Glomerular endothelial cell (primary cell): ENCODE measurements around the gene TMEM95. TPM values are rescaled to one million over a fixed set of nuclear protein-coding genes. Genes with fewer than 3 reads are reported as not detected.
A peak's percentile ranks its signal among the peaks of the same experiment; 100 is the strongest.

ENCODE experiments used
- DNase-seq: peaks from one replicate; pipeline ENCODE4 v3.0.0-alpha.2; 2011; ENCODE audit warnings: low read depth, low spot score; ENCODE audit errors: extremely low read depth
- total RNA-seq: library from RNA; depleted of rRNA; stranded (reverse); fragments of >200 nt; gene quantifications from 2 replicates; pipeline ENCODE4 v1.2.3, GENCODE V29; 2015

TMEM95 gene
- total RNA-seq, 1 donor from 2014 or later = not detected

GRCh38 chr17:7398612-7399011, 43.7 kb downstream of the TMEM95 start:
- DNase-seq = no peak

- DNase-seq = no peak
Measured at GRCh38 chr17:7403043-7403726, 48.2 kb downstream of the TMEM95 start.

DNA sequence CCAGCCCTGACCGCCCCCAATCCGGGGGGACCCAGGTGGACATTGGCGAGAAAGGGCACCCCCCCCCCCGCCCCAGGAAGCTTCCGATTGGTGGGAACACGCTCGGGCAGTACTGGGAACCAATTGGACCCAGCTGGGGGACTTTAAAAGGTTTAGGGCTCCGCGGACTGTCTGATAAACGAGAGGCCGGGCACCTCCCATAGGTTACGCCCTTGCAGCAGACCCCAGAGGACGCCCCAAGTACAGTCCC, 48.7 kb downstream of the TMEM95 start:
- no peak for DNase-seq

DNA sequence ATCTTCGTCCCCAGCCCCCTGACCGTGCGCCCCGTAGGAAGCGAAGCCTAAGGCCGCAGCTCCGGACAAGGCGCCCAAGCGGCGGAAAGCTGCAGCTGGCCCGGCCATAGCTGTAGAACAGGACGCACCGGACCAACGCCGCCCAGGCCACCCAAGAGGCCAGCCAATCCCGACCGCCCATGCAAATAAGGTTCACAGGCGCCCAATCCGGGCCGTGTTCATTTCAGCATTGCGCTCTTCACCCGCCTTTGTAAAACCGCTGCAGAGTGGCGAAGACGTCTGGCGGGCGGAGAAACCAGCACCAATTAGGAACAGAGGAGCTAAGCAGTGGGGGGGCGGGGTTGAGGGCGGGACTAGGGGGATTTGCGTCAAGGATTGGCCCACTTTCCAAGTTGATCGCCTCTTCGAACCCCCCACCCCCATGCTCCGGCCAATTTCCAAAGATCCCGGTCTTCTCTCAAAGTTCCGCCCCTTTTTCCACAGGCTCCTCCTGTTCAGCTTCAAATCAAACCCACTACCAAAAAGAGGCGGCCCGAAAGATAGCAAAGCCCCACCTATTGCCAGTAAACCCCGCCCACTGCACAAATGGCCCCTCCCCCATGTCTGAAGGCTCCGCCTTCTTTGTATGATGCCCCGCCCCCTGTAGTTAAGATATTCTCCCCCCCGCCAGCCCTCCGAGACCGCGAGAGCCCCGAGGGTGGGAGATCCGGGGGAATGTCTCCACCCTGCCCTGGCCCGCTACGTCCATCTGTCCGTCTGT, 49.2 kb downstream of the TMEM95 start, which contains the start of gene TMEM256:
TSS of gene TMEM256 (minus strand) at position 121 of the 760 bp plus-strand sequence. CDS start at position 108, 13 bp downstream.
- peak; percentile 93 for DNase-seq

DNA sequence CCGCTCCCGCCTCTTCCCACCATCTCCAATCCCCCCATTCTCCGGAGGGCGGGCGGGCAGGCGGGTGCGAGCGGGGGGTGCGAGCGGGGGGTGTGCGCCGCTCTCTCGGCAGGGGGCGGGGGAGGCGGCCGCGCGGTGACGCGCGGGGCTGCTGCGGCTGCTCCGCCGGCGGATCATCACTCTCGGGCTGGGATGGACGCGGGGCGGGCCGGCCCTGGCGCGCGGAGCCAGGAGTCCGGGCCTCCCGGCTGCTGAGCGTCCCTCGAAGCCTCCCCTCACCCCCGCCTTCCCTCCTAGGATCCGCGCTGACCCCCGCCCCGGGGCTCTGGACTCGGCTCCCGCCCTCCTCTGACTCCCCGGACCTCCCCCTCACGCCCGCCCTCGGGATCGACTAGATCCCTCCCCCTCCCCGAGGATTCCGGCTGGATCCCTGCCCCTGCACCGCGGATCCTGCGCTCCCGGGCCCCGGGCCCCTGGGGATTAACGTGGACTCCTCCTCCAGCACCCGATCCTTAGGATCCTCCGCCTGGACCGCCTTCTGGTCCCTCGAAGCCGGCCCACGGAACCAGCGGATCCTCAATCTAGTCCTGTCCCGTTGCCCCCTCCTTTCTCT, 49.9 kb downstream of the TMEM95 start:
- DNase-seq = no peak

- DNase-seq = no peak
Measured at GRCh38 chr17:7405350-7406234, 50.6 kb downstream of the TMEM95 start.

DNA sequence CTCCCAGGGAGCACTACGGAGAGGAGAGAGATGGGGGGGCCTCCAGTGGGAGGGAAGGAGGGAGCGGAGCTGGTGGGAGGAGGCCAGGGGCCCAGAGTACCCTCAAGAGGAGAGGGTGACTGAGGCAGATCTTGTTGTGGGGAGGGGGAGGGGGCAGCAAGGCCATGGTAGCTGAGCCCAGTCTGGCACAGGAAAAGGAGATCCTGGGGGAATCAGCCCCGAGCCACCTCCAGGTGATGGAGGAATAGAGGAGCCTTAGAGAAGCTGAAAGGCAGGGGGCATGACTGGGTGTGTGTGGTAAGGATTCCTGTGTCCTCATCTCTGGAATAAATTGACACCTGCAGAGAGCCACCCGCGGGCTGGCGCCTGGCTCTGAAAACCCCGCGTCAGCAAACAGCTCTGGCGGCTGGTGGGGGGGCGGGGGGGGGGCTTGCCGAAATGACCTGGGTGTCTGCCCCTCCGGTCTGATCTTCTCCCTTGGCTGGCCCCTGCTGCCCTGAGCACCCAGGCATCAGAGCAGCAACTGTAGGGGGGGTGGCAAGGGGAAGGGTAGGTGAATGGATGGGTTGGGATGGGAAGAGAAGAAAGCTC, 51.4 kb downstream of the TMEM95 start:
- DNase-seq = no peak

Other genes with a start within 250 kb of the TMEM95 start
- not detected in 2 replicates for gene ASGR2, start 240.3 kb upstream of the TMEM95 start, total RNA-seq
- gene ASGR1, start 175.8 kb upstream of the TMEM95 start, total RNA-seq = 2.6 and 5.4 TPM in 2 replicates
- gene DLG4, start 135.3 kb upstream of the TMEM95 start, total RNA-seq = 10.8 and 22.3 TPM in 2 replicates
- gene ACADVL, start 135.2 kb upstream of the TMEM95 start, total RNA-seq = 252 and 369 TPM in 2 replicates
- 36.9 and 41.6 TPM in 2 replicates for gene DVL2, start 120.6 kb upstream of the TMEM95 start, total RNA-seq
- 42.9 and 53.0 TPM in 2 replicates for gene PHF23, start 115.7 kb upstream of the TMEM95 start, total RNA-seq
- gene GABARAP, start 112.7 kb upstream of the TMEM95 start, total RNA-seq = 548 and 565 TPM in 2 replicates
- gene CTDNEP1, start 103.4 kb upstream of the TMEM95 start, total RNA-seq = 55.4 and 73.5 TPM in 2 replicates
- 27.5 and 27.7 TPM in 2 replicates for gene ELP5, start 102.9 kb upstream of the TMEM95 start, total RNA-seq
- gene CLDN7, start 92.7 kb upstream of the TMEM95 start, total RNA-seq = 1.9 and 2.1 TPM in 2 replicates
- not detected in 2 replicates for gene SLC2A4, start 73.4 kb upstream of the TMEM95 start, total RNA-seq
- gene YBX2, start 60.5 kb upstream of the TMEM95 start, total RNA-seq = not detected in 2 replicates
- gene EIF5A, start 47.5 kb upstream of the TMEM95 start, total RNA-seq = 432 and 433 TPM in 2 replicates
- 48.2 and 64.6 TPM in 2 replicates for gene GPS2, start 39.8 kb upstream of the TMEM95 start, total RNA-seq
- gene NEURL4, start 25.8 kb upstream of the TMEM95 start, total RNA-seq = 15.5 and 16.4 TPM in 2 replicates
- 53.1 TPM in 1 of 2 replicates, not detected in the other for gene ACAP1, start 18.6 kb upstream of the TMEM95 start, total RNA-seq
- gene KCTD11, start 3.0 kb upstream of the TMEM95 start, total RNA-seq = 7.1 and 8.5 TPM in 2 replicates
- gene TNK1, start 25.9 kb downstream of the TMEM95 start, total RNA-seq = 0.19 and 0.23 TPM in 2 replicates
- 74.1 and 82.8 TPM in 2 replicates for gene PLSCR3, start 39.4 kb downstream of the TMEM95 start, total RNA-seq
- 56.7 and 73.7 TPM in 2 replicates for gene TMEM256, start 48.9 kb downstream of the TMEM95 start, total RNA-seq
- gene NLGN2, start 52.7 kb downstream of the TMEM95 start, total RNA-seq = 15.7 and 21.7 TPM in 2 replicates
- gene SPEM1, start 65.2 kb downstream of the TMEM95 start, total RNA-seq = not detected in 2 replicates
- gene SPEM2, start 70.5 kb downstream of the TMEM95 start, total RNA-seq = not detected in 2 replicates
- not detected in 2 replicates for gene SPEM3, start 73.7 kb downstream of the TMEM95 start, total RNA-seq
- 11.6 and 15.4 TPM in 2 replicates for gene TMEM102, start 80.3 kb downstream of the TMEM95 start, total RNA-seq
- 0.44 and 0.88 TPM in 2 replicates for gene FGF11, start 84.4 kb downstream of the TMEM95 start, total RNA-seq
- gene CHRNB1, start 89.9 kb downstream of the TMEM95 start, total RNA-seq = 5.7 and 9.6 TPM in 2 replicates
- 41.8 and 43.9 TPM in 2 replicates for gene ZBTB4, start 124.5 kb downstream of the TMEM95 start, total RNA-seq
- gene SLC35G6, start 126.3 kb downstream of the TMEM95 start, total RNA-seq = not detected in 2 replicates
- 81.5 and 124 TPM in 2 replicates for gene POLR2A, start 129.2 kb downstream of the TMEM95 start, total RNA-seq
- gene TNFSF12, start 193.9 kb downstream of the TMEM95 start, total RNA-seq = 30.3 and 38.2 TPM in 2 replicates
- gene TNFSF13, start 203.6 kb downstream of the TMEM95 start, total RNA-seq = 1.5 and 6.7 TPM in 2 replicates
- 60.7 and 79.5 TPM in 2 replicates for gene SENP3, start 206.8 kb downstream of the TMEM95 start, total RNA-seq
- 4.1 and 8.8 TPM in 2 replicates for gene CD68, start 224.5 kb downstream of the TMEM95 start, total RNA-seq
- 117 and 164 TPM in 2 replicates for gene MPDU1, start 228.7 kb downstream of the TMEM95 start, total RNA-seq
- gene SOX15, start 234.9 kb downstream of the TMEM95 start, total RNA-seq = not detected in 2 replicates